Breast epithelium (tissue), 4 donors: ENCODE results near the gene SCD5. TPM values are rescaled to one million over a fixed set of nuclear protein-coding genes. Genes with fewer than 3 reads are reported as not detected.

Experiments used
- DNase-seq, 2 donors: peaks; one replicate each; pipeline ENCODE4 v3.0.0-alpha.2; 2019; ENCODE audit warnings: low spot score in 2 of 2
- H3K27ac ChIP-seq, 2 donors: fragments of 200-600 bp; sonication (generic) in 1 of 2; one replicate each; pipeline ENCODE4 v1.5.1; 2016 to 2019; ENCODE audit warnings: mild to moderate bottlenecking in 1 of 2
- H3K27me3 ChIP-seq, 2 donors: fragments of 200-600 bp; sonication (generic) in 1 of 2; one replicate each; pipeline versions ENCODE4 v1.5.1 to v1.6.0; 2017 to 2019; ENCODE audit warnings: control low read depth in 1 of 2, mild to moderate bottlenecking in 1 of 2
- H3K36me3 ChIP-seq: fragments of 200-600 bp; one replicate; pipeline ENCODE4 v1.5.1; 2019
- H3K4me1 ChIP-seq, 2 donors: fragments of 200-600 bp; sonication (generic); one replicate each; pipeline ENCODE4 v1.5.1; 2016 to 2019; ENCODE audit warnings: control low read depth in 1 of 2
- H3K4me3 ChIP-seq, 3 donors: fragments of 200-600 bp; sonication (generic); 1 replicate in 2 of 3; 2 replicates in 1 of 3; pipeline ENCODE4 v1.5.1; 2016 to 2019; ENCODE audit warnings: mild to moderate bottlenecking in 3 of 3, moderate library complexity in 2 of 3
- H3K9me3 ChIP-seq, 2 donors: fragments of 200-600 bp; sonication (generic) in 1 of 2; one replicate each; pipeline ENCODE4 v1.5.1; 2016 to 2019; ENCODE audit warnings: control low read depth in 1 of 2
- POLR2A ChIP-seq: fragments of 450-650 bp; IDR thresholded peaks from one replicate; pipeline ENCODE4 v1.6.1; 2016; ENCODE audit warnings: antibody characterized with exemption, mild to moderate bottlenecking, moderate library complexity
- POLR2AphosphoS5 ChIP-seq, 3 donors: sonication (generic); formaldehyde crosslinking; IDR thresholded peaks; one replicate each; pipeline ENCODE4 v1.6.1; 2017; ENCODE audit warnings: antibody characterized with exemption in 3 of 3
- intact Hi-C: fragments of 100-400 bp; cut with DNase I; formaldehyde crosslinking; loops from one replicate; pipeline ENCODE4 v1.15.1; 2023; ENCODE audit warnings: low total_unique reads
- total RNA-seq, 3 donors: library from RNA; depleted of rRNA; stranded (reverse); fragments of >200 nt; gene quantifications; one replicate each; pipeline ENCODE4 v1.1.0, GENCODE V29; 2016
- TF ChIP-seq, protein P1 (sequence below), 3 donors: fragments of 450-650 bp; IDR thresholded peaks; one replicate each; pipeline ENCODE4 v1.5.1; 2016 to 2017; ENCODE audit warnings: antibody characterized with exemption in 3 of 3, mild to moderate bottlenecking in 3 of 3, moderate library complexity in 3 of 3

Gene SCD5
- total RNA-seq, 3 donors from 2014 or later: 9.8 to 17.0 (median 14.7) TPM

DNA sequence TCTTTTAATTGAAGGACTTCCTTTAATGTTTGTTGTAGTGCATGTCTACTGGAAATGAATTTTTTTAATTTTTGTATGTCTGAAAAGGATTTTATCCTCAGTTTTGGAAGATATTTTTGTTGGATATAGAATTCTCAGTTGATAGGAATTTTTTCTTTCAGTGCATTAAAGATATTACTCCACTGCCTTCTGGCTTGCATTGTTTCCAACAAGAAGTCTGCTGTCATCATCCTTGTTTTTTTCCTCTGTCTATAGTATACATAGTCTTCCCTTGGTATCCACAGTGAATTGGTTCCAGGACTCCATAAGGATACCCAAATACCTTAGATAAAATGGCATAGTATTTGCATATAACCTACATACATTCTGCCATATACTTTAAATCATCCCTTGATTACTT lies 33.5 kb downstream of the SCD5 start:
- intact Hi-C loops: no loop called here
- DNase-seq: no peak
- Histone ChIP-seq H3K36me3 (no peaks in the 10 kb centered on the region), H3K4me1 (no peaks in the 10 kb centered on the region), H3K27me3 (no peaks in the 10 kb centered on the region), H3K27ac (no peak overlapping the region), H3K4me3 (no peak overlapping the region), H3K9me3 (peaks cover 0 to 12% of the 10 kb centered on the region in 2 donors)
- TF ChIP-seq POLR2A (no peak), POLR2AphosphoS5 (IDR thresholded peaks at IDR 0.05) (no peak)
- TF ChIP-seq, protein P1, sequence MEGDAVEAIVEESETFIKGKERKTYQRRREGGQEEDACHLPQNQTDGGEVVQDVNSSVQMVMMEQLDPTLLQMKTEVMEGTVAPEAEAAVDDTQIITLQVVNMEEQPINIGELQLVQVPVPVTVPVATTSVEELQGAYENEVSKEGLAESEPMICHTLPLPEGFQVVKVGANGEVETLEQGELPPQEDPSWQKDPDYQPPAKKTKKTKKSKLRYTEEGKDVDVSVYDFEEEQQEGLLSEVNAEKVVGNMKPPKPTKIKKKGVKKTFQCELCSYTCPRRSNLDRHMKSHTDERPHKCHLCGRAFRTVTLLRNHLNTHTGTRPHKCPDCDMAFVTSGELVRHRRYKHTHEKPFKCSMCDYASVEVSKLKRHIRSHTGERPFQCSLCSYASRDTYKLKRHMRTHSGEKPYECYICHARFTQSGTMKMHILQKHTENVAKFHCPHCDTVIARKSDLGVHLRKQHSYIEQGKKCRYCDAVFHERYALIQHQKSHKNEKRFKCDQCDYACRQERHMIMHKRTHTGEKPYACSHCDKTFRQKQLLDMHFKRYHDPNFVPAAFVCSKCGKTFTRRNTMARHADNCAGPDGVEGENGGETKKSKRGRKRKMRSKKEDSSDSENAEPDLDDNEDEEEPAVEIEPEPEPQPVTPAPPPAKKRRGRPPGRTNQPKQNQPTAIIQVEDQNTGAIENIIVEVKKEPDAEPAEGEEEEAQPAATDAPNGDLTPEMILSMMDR (IDR thresholded peaks at IDR 0.05): no peak

DNA sequence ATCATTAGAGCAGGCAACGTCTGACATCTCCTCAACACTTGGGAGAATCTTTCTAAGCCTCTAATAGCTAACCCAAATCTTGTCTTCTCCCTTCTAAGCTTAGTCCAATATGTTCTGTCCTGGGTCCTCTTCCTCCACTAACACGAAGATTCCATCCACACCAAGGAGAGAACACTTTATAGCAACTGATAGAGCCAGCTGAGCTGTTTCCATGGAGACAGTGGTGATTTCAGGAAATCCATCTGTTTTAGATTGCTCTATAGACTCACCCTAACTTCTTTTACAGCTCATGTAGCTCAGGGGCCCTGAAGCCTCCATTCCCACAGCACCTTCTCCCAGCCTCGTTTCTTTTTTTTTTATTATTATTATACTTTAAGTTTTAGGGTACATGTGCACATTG lies 37.4 kb downstream of the SCD5 start:
- Histone ChIP-seq H3K27me3 (no peaks in the 10 kb centered on the region), H3K27ac (no peak overlapping the region), H3K4me1 (no peaks in the 10 kb centered on the region), H3K9me3 (peaks cover 0 to 12% of the 10 kb centered on the region in 2 donors), H3K36me3 (no peaks in the 10 kb centered on the region), H3K4me3 (no peak overlapping the region)
- intact Hi-C loops: no loop called here
- no peak for TF ChIP-seq POLR2AphosphoS5 (IDR thresholded peaks at IDR 0.05)
- DNase-seq: no peak

DNA sequence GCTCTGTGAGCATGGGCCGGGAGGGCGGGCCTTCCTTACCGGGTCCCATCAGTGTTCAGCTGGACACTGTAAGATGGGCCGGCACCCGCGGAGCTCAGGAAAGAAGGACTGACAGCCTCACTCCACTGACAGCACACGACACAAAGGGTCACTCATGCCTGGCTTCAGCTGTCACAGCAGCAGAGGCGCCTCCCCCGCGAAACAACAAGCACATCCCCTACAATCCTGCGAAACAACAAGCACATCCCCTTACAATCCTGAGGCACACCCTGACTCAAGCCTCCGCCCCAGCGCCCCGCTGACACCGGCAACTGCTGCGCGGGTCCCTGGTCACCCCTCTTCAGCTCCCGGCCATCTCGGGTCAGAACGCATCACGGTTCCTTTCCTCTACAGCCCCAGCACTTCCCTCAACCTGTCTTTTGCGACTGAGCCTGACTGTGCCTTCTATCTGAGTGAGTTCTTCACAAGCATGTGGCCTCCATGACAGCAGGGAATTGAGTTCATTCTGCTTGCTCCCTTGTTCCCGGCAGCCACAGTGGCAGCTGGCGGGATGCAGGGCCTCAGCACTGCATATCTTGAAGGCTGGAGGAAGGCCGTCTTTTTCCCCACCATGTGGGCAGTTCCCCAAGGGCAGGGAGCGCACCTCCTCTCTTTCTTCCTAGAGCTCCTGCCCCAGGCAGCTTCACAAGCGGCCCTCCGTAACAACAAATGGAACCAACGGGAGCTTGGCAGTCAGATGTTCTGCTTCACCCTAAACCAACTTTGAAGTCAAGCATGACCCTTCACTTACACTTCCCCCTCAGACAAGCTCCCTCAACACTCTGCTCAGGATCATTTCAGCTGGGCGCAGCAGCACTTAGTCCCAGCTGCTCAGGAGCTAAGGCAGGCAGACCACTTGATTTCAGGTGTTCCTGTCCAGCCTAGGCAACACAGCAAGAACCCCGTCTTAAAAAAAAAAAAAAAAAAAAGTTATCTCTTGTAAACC lies 39.6 kb downstream of the SCD5 start:
- TF ChIP-seq POLR2AphosphoS5 (IDR thresholded peaks at IDR 0.05): no peak
- TF ChIP-seq, protein P1 (IDR thresholded peaks at IDR 0.05): no peak
- TF ChIP-seq POLR2A: no peak
- no peak overlapping the region for H3K27ac ChIP-seq
- no peaks in the 10 kb centered on the region for H3K36me3 ChIP-seq
- intact Hi-C loops: no loop called here
- no peak overlapping the region for H3K4me3 ChIP-seq
- H3K9me3 ChIP-seq: no peaks in the 10 kb centered on the region
- H3K27me3 ChIP-seq: no peaks in the 10 kb centered on the region
- no peaks in the 10 kb centered on the region for H3K4me1 ChIP-seq
- DNase-seq: no peak

DNA sequence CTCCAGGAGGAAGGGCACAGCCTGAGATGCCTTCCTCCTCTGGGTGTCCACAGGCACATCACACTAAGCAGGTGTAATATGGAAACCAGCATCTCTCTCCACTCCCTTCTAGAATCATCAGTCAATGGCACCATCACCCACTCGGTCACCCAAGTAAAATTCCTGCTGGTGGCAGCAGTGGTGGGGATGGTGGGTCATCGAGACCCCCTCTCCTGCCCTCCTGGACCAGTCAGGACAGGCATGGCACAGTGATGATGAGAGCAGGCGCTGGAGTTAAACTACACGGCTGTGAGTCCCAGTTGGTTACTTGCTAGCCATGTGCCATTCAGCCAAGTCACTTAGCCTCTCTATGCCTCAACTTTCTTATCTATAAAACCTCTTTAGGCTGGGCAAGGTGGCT lies 42.5 kb downstream of the SCD5 start:
- TF ChIP-seq, protein P1 (IDR thresholded peaks at IDR 0.05): no peak
- TF ChIP-seq POLR2AphosphoS5 (IDR thresholded peaks at IDR 0.05): no peak
- TF ChIP-seq POLR2A: no peak
- no peak overlapping the region for H3K4me3 ChIP-seq
- H3K27me3 ChIP-seq: no peaks in the 10 kb centered on the region
- H3K9me3 ChIP-seq: no peaks in the 10 kb centered on the region
- no peaks in the 10 kb centered on the region for H3K4me1 ChIP-seq
- DNase-seq: no peak
- H3K36me3 ChIP-seq: no peaks in the 10 kb centered on the region
- intact Hi-C loops: no loop called here
- no peak overlapping the region for H3K27ac ChIP-seq

DNA sequence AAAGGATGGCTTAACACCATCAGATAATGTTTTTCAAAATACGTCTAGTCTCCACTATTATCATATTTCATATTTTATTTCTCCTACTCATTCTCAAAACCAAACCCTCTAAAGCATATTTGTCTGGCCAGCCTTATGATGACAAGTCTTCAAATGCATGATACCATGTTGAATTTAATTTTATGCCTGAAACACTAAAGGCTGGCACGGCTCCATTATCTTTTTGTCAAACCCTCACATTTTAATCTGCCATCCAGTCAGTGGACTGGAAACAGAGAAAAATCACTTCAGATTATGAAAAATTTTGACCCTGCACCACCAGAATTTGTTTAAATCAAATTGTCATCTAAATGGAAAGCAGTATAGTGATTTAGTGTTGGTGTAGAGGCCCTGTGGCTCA lies 42.9 kb downstream of the SCD5 start:
- no peaks in the 10 kb centered on the region for H3K4me1 ChIP-seq

More for the DNA sequence above, 42.9 kb downstream of the SCD5 start:
- Histone ChIP-seq H3K9me3 (no peaks in the 10 kb centered on the region), H3K27ac (no peak overlapping the region), H3K36me3 (no peaks in the 10 kb centered on the region), H3K27me3 (no peaks in the 10 kb centered on the region), H3K4me3 (no peak overlapping the region)
- intact Hi-C loops: no loop called here
- no peak for DNase-seq
- TF ChIP-seq POLR2AphosphoS5 (IDR thresholded peaks at IDR 0.05) (no peak), POLR2A (no peak)
- TF ChIP-seq, protein P1 (IDR thresholded peaks at IDR 0.05): no peak
